ENCODE measurements around the gene TECR.

GRCh38 chr19:14554382-14554812 is 25.0 kb downstream of the TECR start:
- no peak for TF ChIP-seq POLR2A (IDR thresholded peaks at IDR 0.05)
- TF ChIP-seq CTCF (IDR thresholded peaks at IDR 0.05), result no peak
- TF ChIP-seq POLR2AphosphoS5 (IDR thresholded peaks at IDR 0.05), result peak in 1 of 3 donors; percentile 7

Data from suprapubic skin (tissue), 4 donors.